ENCODE results near the gene PI4K2A. TPM values are rescaled to one million over a fixed set of nuclear protein-coding genes. Genes with fewer than 3 reads are reported as not detected.

The PI4K2A gene
- total and polyA plus RNA-seq, 2 experiments from 2014 or later: 16.6 to 28.7 TPM

DNA sequence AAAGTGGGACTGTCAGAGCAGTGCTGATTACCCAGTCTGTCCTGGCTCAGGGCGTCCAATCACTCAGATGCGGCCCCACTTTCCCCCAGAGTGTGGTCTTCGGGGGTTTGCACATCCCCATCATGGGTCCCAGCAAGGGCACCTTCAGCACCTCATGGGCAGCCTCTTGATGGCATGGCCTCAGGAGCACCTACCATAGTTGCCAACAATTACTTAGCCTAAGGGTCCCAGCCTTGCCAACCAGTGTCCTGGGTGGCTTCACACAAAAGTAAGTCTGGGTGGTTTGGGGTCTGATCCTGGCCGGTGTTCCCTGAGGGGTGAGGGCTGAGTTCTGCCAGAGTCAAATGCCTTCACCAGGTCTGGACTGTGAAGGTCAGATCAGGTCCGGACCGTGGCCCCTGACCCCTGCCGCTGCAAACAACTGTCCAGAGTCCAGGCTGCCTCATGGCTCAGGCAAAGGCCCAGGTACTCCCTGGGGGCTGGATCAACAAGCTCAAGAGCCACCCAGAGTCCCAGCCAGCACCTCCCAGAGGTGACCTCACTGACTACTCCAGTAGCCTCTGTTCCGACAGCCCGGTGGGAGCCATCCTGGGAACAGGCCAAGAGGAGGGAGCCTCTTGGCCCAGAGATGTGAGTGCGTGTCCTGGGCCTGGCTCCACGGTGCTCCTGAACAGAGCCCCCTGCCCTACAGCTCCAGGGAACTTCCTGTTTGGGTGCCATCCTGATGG is 66.8 kb downstream of the PI4K2A start:
- H3K4me3 ChIP-seq: no peak overlapping the region
- H3K4me2 ChIP-seq (ENCODE audit: unreplicated experiment): no peak overlapping the region
- no peaks in the 10 kb centered on the region for H3K36me3 ChIP-seq (ENCODE audit: low read depth)
- H3K9ac ChIP-seq: no peak overlapping the region
- 71 to 74% methylated on average over 11 of the region's 11 CpGs for WGBS, 2 experiments (ENCODE audit: low coverage in 1 of 2, low lambda C conversion rate in 2 of 2, missing lambda C conversion rate in 2 of 2)
- no peaks in the 10 kb centered on the region for H3K27me3 ChIP-seq (replicated peaks; ENCODE audit: insufficient read depth)
- H3K27ac ChIP-seq: no peak overlapping the region
- no peaks in the 10 kb centered on the region for H3K9me3 ChIP-seq (ENCODE audit: low read depth)
- peaks cover 4% of the 10 kb centered on the region; the same call in 1 of the 2 replicates for H3K4me1 ChIP-seq (ENCODE audit: insufficient read depth)
- in situ Hi-C loops (cut with MboI): no loop called here
- DNase-seq: no peak
- H2AFZ ChIP-seq: no peak overlapping the region
- no peaks in the 10 kb centered on the region for H4K20me1 ChIP-seq (ENCODE audit: insufficient read depth)
- H3F3A ChIP-seq (ENCODE audit: insufficient read depth): peaks cover 9% of the 10 kb centered on the region; the same call in 1 of the 2 replicates
- H3K9me2 ChIP-seq (ENCODE audit: insufficient read depth): no peaks in the 10 kb centered on the region
- H3K79me2 ChIP-seq (ENCODE audit: insufficient read depth): no peaks in the 10 kb centered on the region
- TF ChIP-seq EZH2phosphoT487 (IDR thresholded peaks at IDR 0.05; ENCODE audit: insufficient read depth, low read depth): no peak
- TF ChIP-seq EZH2 (IDR thresholded peaks at IDR 0.05; ENCODE audit: insufficient read depth, poor library complexity, severe bottlenecking): no peak

DNA sequence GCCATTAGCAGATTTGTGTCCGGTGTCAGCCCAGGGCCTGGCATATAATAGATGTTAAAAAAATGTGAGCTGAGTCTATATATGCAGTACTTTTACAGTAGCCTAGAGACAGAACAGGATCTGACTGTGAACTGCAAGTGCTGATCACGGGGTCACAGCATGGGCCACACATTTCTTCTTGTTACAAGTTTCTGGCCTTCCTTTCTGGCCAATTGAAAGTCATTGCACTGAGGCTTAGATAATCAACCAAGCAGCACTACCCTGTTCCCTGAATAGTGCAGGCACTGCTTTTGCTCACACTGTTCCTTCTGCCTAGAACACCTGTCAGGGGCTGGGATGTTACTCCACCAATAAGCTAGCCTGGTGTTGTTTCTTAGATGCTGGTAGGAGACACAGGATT is 67.7 kb downstream of the PI4K2A start:
- in situ Hi-C loops (cut with MboI): no loop called here
- Histone ChIP-seq H3K9me3 (ENCODE audit: low read depth) (no peaks in the 10 kb centered on the region), H3F3A (ENCODE audit: insufficient read depth) (peaks cover 9% of the 10 kb centered on the region; the same call in 1 of the 2 replicates), H3K9ac (no peak overlapping the region), H3K27me3 (replicated peaks; ENCODE audit: insufficient read depth) (no peaks in the 10 kb centered on the region), H3K9me2 (ENCODE audit: insufficient read depth) (no peaks in the 10 kb centered on the region), H3K4me3 (no peak overlapping the region), H3K4me1 (ENCODE audit: insufficient read depth) (peaks cover 4% of the 10 kb centered on the region; the same call in 1 of the 2 replicates), H2AFZ (no peak overlapping the region), H3K79me2 (ENCODE audit: insufficient read depth) (no peaks in the 10 kb centered on the region), H3K36me3 (ENCODE audit: low read depth) (no peaks in the 10 kb centered on the region), H3K27ac (no peak overlapping the region), H3K4me2 (ENCODE audit: unreplicated experiment) (no peak overlapping the region), H4K20me1 (ENCODE audit: insufficient read depth) (no peaks in the 10 kb centered on the region)
- 33 to 39% methylated on average over 2 of the region's 2 CpGs for WGBS, 2 experiments (ENCODE audit: low coverage in 1 of 2, low lambda C conversion rate in 2 of 2, missing lambda C conversion rate in 2 of 2)
- DNase-seq: no peak
- TF ChIP-seq EZH2 (IDR thresholded peaks at IDR 0.05; ENCODE audit: insufficient read depth, poor library complexity, severe bottlenecking) (no peak), EZH2phosphoT487 (IDR thresholded peaks at IDR 0.05; ENCODE audit: insufficient read depth, low read depth) (no peak)

DNA sequence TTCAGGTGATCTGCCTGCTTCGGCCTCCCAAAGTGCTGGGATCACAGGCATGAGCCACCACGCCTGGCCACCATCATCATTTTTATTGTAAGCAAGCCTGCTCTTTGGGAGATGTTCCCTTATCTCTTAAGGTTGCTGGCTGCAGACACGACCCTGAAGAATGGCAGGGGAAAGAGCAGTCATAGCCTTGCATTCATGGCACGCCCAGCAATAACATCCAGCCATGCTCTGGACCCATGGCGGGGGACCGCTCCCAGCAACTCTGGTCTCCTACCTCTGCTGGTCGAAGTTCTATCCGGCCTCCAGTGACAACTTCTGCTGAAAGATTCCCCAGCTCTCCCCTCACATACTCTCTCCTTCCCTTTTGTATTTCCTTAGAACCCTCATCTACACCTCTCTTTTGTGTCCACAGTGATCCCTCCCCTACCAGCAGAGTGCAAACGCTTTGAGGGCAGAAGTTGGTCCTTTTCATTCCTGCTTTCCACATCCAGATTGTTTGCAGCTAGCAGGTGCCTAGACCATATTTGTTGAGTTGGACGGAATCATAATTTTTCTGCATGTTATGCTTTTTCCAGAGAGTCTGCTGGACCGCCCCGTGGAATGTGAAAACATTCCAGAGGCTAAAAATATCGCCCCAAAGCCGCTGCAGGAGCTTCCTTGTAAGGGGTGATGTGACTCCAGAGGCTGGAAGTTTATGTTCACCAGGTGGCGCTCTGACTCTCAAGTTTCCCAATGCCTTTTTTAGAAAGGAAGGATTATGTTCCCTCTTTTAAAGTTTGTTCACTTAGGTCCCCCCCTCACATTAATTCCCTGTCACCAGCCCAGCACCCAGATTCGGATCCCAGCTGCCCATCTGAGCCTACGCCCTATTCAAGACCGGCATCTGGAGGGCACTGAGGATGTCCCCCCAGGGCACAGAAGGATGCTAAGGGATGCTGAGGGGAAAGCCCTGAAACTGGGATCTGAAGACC is 68.8 kb downstream of the PI4K2A start:
- Histone ChIP-seq H3K27me3 (replicated peaks; ENCODE audit: insufficient read depth) (no peaks in the 10 kb centered on the region), H2AFZ (no peak overlapping the region), H3K9ac (no peak overlapping the region), H3K79me2 (ENCODE audit: insufficient read depth) (no peaks in the 10 kb centered on the region), H3K9me3 (ENCODE audit: low read depth) (no peaks in the 10 kb centered on the region), H3K36me3 (ENCODE audit: low read depth) (no peaks in the 10 kb centered on the region), H3F3A (ENCODE audit: insufficient read depth) (peaks cover 9% of the 10 kb centered on the region; the same call in 1 of the 2 replicates), H3K4me3 (no peak overlapping the region), H3K9me2 (ENCODE audit: insufficient read depth) (no peaks in the 10 kb centered on the region), H3K4me2 (ENCODE audit: unreplicated experiment) (peak overlapping the region; percentile 19), H4K20me1 (ENCODE audit: insufficient read depth) (no peaks in the 10 kb centered on the region), H3K4me1 (ENCODE audit: insufficient read depth) (peaks cover 4% of the 10 kb centered on the region; the same call in 1 of the 2 replicates), H3K27ac (no peak overlapping the region)
- WGBS, 2 experiments (ENCODE audit: low coverage in 1 of 2, low lambda C conversion rate in 2 of 2, missing lambda C conversion rate in 2 of 2): 27 to 31% methylated on average over 18 of the region's 18 CpGs
- TF ChIP-seq EZH2phosphoT487 (IDR thresholded peaks at IDR 0.05; ENCODE audit: insufficient read depth, low read depth): no peak
- TF ChIP-seq EZH2 (IDR thresholded peaks at IDR 0.05; ENCODE audit: insufficient read depth, poor library complexity, severe bottlenecking): no peak
- DNase-seq: peak; percentile 83
- in situ Hi-C loops (cut with MboI): no loop called here
